IMR-90 (cell line): Measurements from ENCODE around the gene MAMLD1. TPM values are rescaled to one million over a fixed set of nuclear protein-coding genes. Genes with fewer than 3 reads are reported as not detected.

Experiments
- ATAC-seq: fragments of 200-7000 bp; cut with Tn5 transposase; 2 replicates; pipeline ENCODE4 v1.9.1; 2020; ENCODE audit warnings: low read depth, mild to moderate bottlenecking, moderate library complexity
- BruUV-seq: library from RNA; stranded (reverse); fragments of 400-500 nt; replicated peaks from 2 replicates; lab custom pipeline; 2021; lab: Mats Ljungman, UMichigan
- CTCF ChIA-PET: fragments of 300-600 bp; formaldehyde crosslinking; extraction: SDS; loops from one replicate; lab custom pipeline; 2021; ENCODE audit warnings: antibody characterized with exemption; lab: Yijun Ruan, JAX
- POLR2A ChIA-PET: fragments of 300-600 bp; sonication (Branson Sonifier 250); formaldehyde crosslinking; loops from one replicate; lab custom pipeline; 2022; ENCODE audit warnings: antibody characterized with exemption; ENCODE audit not compliant: unreplicated experiment; lab: Charles Lee
- DNase-seq: peaks from one replicate; pipeline ENCODE4 v3.0.0; 2013
- H2AFZ ChIP-seq: replicated peaks from 2 replicates; pipeline ENCODE3; 2013; ENCODE audit warnings: low read length, mild to moderate bottlenecking; ENCODE audit not compliant: poor library complexity
- H2AK5ac ChIP-seq: 2 replicates; pipeline ENCODE4 v1.6.1; 2013; ENCODE audit warnings: low read depth, low read length, inconsistent platforms
- H2AK9ac ChIP-seq: replicated peaks from 2 replicates; pipeline ENCODE3; 2013; ENCODE audit warnings: mild to moderate bottlenecking, low read depth, low read length, moderate library complexity; ENCODE audit not compliant: poor library complexity
- H2BK120ac ChIP-seq: 2 replicates; pipeline ENCODE4 v1.6.1; 2013; ENCODE audit warnings: low read depth, low read length, inconsistent platforms
- H2BK15ac ChIP-seq: 3 replicates; pipeline ENCODE4 v1.6.1; 2013; ENCODE audit warnings: low read depth, low read length, inconsistent platforms
- H2BK20ac ChIP-seq: 2 replicates; pipeline ENCODE4 v1.6.1; 2013; ENCODE audit warnings: low read depth, mild to moderate bottlenecking, inconsistent platforms, low read length, moderate library complexity
- H2BK5ac ChIP-seq: 2 replicates; pipeline ENCODE4 v1.6.1; 2013; ENCODE audit warnings: mild to moderate bottlenecking, low read depth, low read length, inconsistent platforms; ENCODE audit not compliant: poor library complexity, severe bottlenecking
- H3K14ac ChIP-seq: replicated peaks from 2 replicates; pipeline ENCODE4 v1.6.1; 2013; ENCODE audit warnings: low read depth, low read length, inconsistent platforms
- H3K18ac ChIP-seq: 2 replicates; pipeline ENCODE4 v1.6.1; 2013; ENCODE audit warnings: low read depth, low read length, control low read depth
- H3K23ac ChIP-seq: 2 replicates; pipeline ENCODE4 v1.6.1; 2013; ENCODE audit warnings: low read depth, low read length, inconsistent platforms
- H3K27ac ChIP-seq: 2 replicates; pipeline ENCODE4 v1.5.1; 2013; ENCODE audit warnings: mild to moderate bottlenecking, control low read depth, low read length; ENCODE audit not compliant: insufficient read depth
- H3K27me3 ChIP-seq: 2 replicates; pipeline ENCODE4 v1.6.1; 2013; ENCODE audit warnings: low read length; ENCODE audit not compliant: control insufficient read depth, insufficient read depth
- H3K36me3 ChIP-seq: 2 replicates; pipeline ENCODE4 v1.6.1; 2013; ENCODE audit warnings: low read length, mixed read lengths; ENCODE audit not compliant: control insufficient read depth, insufficient read depth
- H3K4ac ChIP-seq: 2 replicates; pipeline ENCODE4 v1.6.1; 2013; ENCODE audit warnings: low read depth, low read length, inconsistent platforms
- H3K4me1 ChIP-seq: 2 replicates; pipeline ENCODE4 v1.6.1; 2013; ENCODE audit warnings: low read length, mixed read lengths; ENCODE audit not compliant: control insufficient read depth, insufficient read depth
- H3K4me2 ChIP-seq: 2 replicates; pipeline ENCODE4 v1.6.1; 2013; ENCODE audit warnings: low read depth, mild to moderate bottlenecking, control low read depth, low read length, moderate library complexity
- H3K4me3 ChIP-seq: 2 replicates; pipeline ENCODE4 v1.5.1; 2013; ENCODE audit warnings: low read depth, mild to moderate bottlenecking, control low read depth, low read length, moderate library complexity; ENCODE audit not compliant: insufficient read depth
- H3K56ac ChIP-seq: 2 replicates; pipeline ENCODE4 v1.6.1; 2013; ENCODE audit warnings: low read length, inconsistent platforms; ENCODE audit not compliant: insufficient read depth; ENCODE audit errors: extremely low read depth
- H3K79me1 ChIP-seq, 2 experiments: 2 replicates each; pipeline ENCODE4 v1.6.1; 2013; ENCODE audit warnings: low read length in 2 of 2, inconsistent platforms in 1 of 2, low read depth in 1 of 2
- H3K9ac ChIP-seq: 2 replicates; pipeline ENCODE4 v1.6.1; 2013; ENCODE audit warnings: low read depth, low read length, control low read depth
- H3K9me1 ChIP-seq: 2 replicates; pipeline ENCODE4 v1.6.1; 2013; ENCODE audit warnings: low read length, inconsistent platforms; ENCODE audit not compliant: insufficient read depth
- H3K9me3 ChIP-seq: 2 replicates; pipeline ENCODE4 v1.6.1; 2013; ENCODE audit warnings: low read length; ENCODE audit not compliant: control insufficient read depth, insufficient read depth
- H4K20me1 ChIP-seq: 2 replicates; pipeline ENCODE4 v1.6.1; 2013; ENCODE audit warnings: low read length, inconsistent platforms; ENCODE audit not compliant: insufficient read depth
- H4K5ac ChIP-seq: 2 replicates; pipeline ENCODE4 v1.6.1; 2013; ENCODE audit warnings: mild to moderate bottlenecking, low read depth, low read length, control low read depth
- H4K8ac ChIP-seq, 2 experiments: 2 replicates each; pipeline ENCODE4 v1.6.1; 2013; ENCODE audit warnings: low read depth in 2 of 2, low read length in 2 of 2, control low read depth in 1 of 2, inconsistent platforms in 1 of 2
- H4K91ac ChIP-seq: 2 replicates; pipeline ENCODE4 v1.6.1; 2013; ENCODE audit warnings: low read depth, low read length, inconsistent platforms; ENCODE audit not compliant: insufficient read depth
- POLR2A ChIP-seq: IDR thresholded peaks from 2 replicates; pipeline ENCODE4 v1.6.1; 2012; ENCODE audit warnings: mild to moderate bottlenecking, low read depth, low read length
- RAD21 ChIP-seq: IDR thresholded peaks from 2 replicates; pipeline ENCODE4 v1.6.1; 2012; ENCODE audit warnings: low read length, improper control_type of control experiment
- RCOR1 ChIP-seq: IDR thresholded peaks from 2 replicates; pipeline ENCODE4 v1.6.1; 2012; ENCODE audit warnings: mild to moderate bottlenecking, low read length, improper control_type of control experiment; ENCODE audit not compliant: insufficient replicate concordance
- dilution Hi-C: fragments of 300-500 bp; cut with HindIII; formaldehyde crosslinking; loops from one replicate; pipeline ENCODE4 v1.14.3; 2018; ENCODE audit warnings: low sequenced_read_pairs; ENCODE audit not compliant: unreplicated experiment
- in situ Hi-C: fragments of 300-500 bp; cut with MboI; formaldehyde crosslinking; loops from 3 replicates; pipeline ENCODE4 v1.14.3; 2019; ENCODE audit warnings: low sequenced_read_pairs, inconsistent platforms, mixed read lengths
- intact Hi-C: fragments of 100-400 bp; cut with micrococcal nuclease; formaldehyde crosslinking; loops from 2 replicates; pipeline ENCODE4 v1.10.0; 2022
- polyA plus RNA-seq, 3 experiments: library from polyadenylated mRNA; depleted of rRNA; stranded (reverse); fragments of >200 nt; gene quantifications; 2 replicates each; pipeline ENCODE4 v1.2.3, GENCODE V29; 2012; ENCODE audit warnings: low replicate concordance in 1 of 3
- total RNA-seq: library from RNA; depleted of rRNA; stranded (reverse); fragments of >200 nt; gene quantifications from 2 replicates; pipeline ENCODE4 v1.2.3, GENCODE V29; 2012

The MAMLD1 gene
- total and polyA plus RNA-seq, 2 of the 4 experiments (the other 2 are of a cell fraction), result 1.4 to 11.0 TPM

GRCh38 chrX:150454083-150454482 is 91.0 kb downstream of the MAMLD1 start:
- Histone ChIP-seq H3K4me1 (no peaks in the 10 kb centered on the region), H3K18ac (no peak overlapping the region), H3K9me3 (no peaks in the 10 kb centered on the region), H3K27ac (no peak overlapping the region), H2AK5ac (no peak overlapping the region), H3K79me1 (peaks cover 6 to 10% of the 10 kb centered on the region in 2 experiments; a peak in 3 of 4 replicates), H2AK9ac (no peak overlapping the region), H4K20me1 (no peaks in the 10 kb centered on the region), H3K9ac (no peak overlapping the region), H3K4me2 (no peak overlapping the region), H4K5ac (no peak overlapping the region), H4K8ac (no peak overlapping the region), H3K14ac (no peak overlapping the region), H2BK15ac (no peak overlapping the region), H4K91ac (no peak overlapping the region), H2BK5ac (no peak overlapping the region), H3K4ac (no peak overlapping the region), H3K27me3 (no peaks in the 10 kb centered on the region), H3K4me3 (no peak overlapping the region), H3K36me3 (no peaks in the 10 kb centered on the region; the same call in 1 of the 2 replicates), H3K23ac (no peak overlapping the region), H2BK20ac (no peak overlapping the region), H3K56ac (no peak overlapping the region), H3K9me1 (0 out of 2 replicates have a peak, but pooled peaks cover 3% of the 10 kb centered on the region), H2BK120ac (no peak overlapping the region), H2AFZ (no peak overlapping the region)
- dilution Hi-C loops (no loop called here), intact Hi-C loops (no loop called here), in situ Hi-C loops (no loop called here)
- DNase-seq (no peak), ATAC-seq (no peak)
- ChIA-PET POLR2A (no interaction called here), CTCF (interaction anchor here (0.6 kb wide), 1 partner anchor 10 kb away, joined by 3 read pairs; no protein-coding TSS in a partner anchor)
- BruUV-seq, result no TSS peak
- TF ChIP-seq RCOR1 (no peak), POLR2A (no peak), RAD21 (no peak)
